K562 (cell line): Measurements from ENCODE around the gene NRCAM. TPM values are rescaled to one million over a fixed set of nuclear protein-coding genes. Genes with fewer than 3 reads are reported as not detected.

Source experiments
- OTX1 ChIP-seq: fragments of 450-650 bp; formaldehyde crosslinking; IDR thresholded peaks from 2 replicates; pipeline ENCODE4 v1.4.0; 2022; ENCODE audit warnings: mild to moderate bottlenecking
- polyA plus RNA-seq, 8 experiments: library from polyadenylated mRNA; depleted of rRNA in 4 of 8; stranded (reverse) in 5 of 8; unstranded in 3 of 8; fragments of >200 nt; fragmentation: Nextera tagmentation in 2 of 8; fragmentation: Illumina TruSeq in 1 of 8; extraction: Ambion mirVana in 2 of 8; extraction: Trizol in 1 of 8; gene quantifications; 2 replicates each; pipeline versions ENCODE4 v1.2.1 to v1.2.3, GENCODE V29; 2011 to 2014; ENCODE audit warnings: inconsistent platforms in 1 of 8, missing spikeins in 1 of 8
- total RNA-seq, 7 experiments: library from RNA; depleted of rRNA in 6 of 7; stranded (reverse); fragments of >200 nt in 6 of 7; fragmentation: Illumina TruSeq in 2 of 7; extraction: Trizol in 2 of 7; gene quantifications; 2 replicates each; pipeline versions ENCODE4 v1.2.1 to v1.2.3, GENCODE V29; 2011 to 2021; ENCODE audit warnings: low replicate concordance in 1 of 7
- TF ChIP-seq, protein P1 (sequence below), 2 experiments: fragments of 450-650 bp; formaldehyde crosslinking in 1 of 2; IDR thresholded peaks; 2 replicates each; pipeline versions ENCODE4 v1.4.0 to v1.6.1; 2014 to 2020; ENCODE audit warnings: mild to moderate bottlenecking in 2 of 2, borderline replicate concordance in 1 of 2, low read depth in 1 of 2
- TF ChIP-seq, protein P2 (sequence below): fragments of 450-650 bp; IDR thresholded peaks from 2 replicates; pipeline ENCODE4 v1.6.1; 2016; ENCODE audit warnings: mild to moderate bottlenecking

Gene NRCAM
- total and polyA plus RNA-seq, 9 of the 15 experiments (the other 6 are each of a cell fraction or from before 2014, with no cell fraction given): 0.03 to 0.54 (median 0.12) TPM; not detected in 1

DNA sequence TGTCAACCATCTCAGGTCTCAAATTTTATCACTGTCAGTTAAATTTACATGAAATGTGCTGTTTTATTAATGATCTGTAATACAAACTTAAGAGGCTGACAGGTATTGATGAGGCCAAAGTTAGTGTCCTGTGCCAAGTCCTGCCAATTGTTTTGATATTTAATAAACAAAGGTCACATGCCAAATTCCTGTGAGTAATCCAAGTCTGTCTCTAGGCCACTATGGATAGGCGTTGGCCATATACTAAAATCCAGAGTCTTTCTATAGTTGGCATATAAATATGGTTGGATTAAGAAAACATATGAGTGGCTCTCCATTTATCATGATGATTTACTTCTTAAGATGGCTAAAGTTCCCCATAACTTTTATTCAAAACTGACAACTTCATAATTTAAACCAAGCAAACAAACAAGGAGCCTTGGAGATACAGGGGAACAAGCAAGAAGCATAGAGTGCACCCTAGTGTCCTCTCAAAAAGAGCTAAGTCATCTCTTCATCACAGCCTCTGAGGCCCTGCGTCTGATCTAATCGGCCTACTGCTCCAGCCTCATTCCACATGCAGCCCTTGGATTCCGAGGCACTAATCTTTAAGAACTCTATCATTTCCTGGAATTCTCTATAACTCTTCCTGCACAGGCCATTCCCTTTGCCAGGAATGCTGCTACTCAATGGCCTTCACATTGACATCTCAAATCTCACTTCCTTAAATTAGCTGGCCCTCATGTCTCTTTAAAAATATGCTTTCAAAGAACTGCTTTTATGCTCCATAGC lies 32.7 kb upstream of the NRCAM start (continued):
- TF ChIP-seq, protein P1, sequence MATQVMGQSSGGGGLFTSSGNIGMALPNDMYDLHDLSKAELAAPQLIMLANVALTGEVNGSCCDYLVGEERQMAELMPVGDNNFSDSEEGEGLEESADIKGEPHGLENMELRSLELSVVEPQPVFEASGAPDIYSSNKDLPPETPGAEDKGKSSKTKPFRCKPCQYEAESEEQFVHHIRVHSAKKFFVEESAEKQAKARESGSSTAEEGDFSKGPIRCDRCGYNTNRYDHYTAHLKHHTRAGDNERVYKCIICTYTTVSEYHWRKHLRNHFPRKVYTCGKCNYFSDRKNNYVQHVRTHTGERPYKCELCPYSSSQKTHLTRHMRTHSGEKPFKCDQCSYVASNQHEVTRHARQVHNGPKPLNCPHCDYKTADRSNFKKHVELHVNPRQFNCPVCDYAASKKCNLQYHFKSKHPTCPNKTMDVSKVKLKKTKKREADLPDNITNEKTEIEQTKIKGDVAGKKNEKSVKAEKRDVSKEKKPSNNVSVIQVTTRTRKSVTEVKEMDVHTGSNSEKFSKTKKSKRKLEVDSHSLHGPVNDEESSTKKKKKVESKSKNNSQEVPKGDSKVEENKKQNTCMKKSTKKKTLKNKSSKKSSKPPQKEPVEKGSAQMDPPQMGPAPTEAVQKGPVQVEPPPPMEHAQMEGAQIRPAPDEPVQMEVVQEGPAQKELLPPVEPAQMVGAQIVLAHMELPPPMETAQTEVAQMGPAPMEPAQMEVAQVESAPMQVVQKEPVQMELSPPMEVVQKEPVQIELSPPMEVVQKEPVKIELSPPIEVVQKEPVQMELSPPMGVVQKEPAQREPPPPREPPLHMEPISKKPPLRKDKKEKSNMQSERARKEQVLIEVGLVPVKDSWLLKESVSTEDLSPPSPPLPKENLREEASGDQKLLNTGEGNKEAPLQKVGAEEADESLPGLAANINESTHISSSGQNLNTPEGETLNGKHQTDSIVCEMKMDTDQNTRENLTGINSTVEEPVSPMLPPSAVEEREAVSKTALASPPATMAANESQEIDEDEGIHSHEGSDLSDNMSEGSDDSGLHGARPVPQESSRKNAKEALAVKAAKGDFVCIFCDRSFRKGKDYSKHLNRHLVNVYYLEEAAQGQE (IDR thresholded peaks at IDR 0.05; ENCODE audit: borderline replicate concordance): peak; percentile 26; the same call in 1 of the 2 replicates
- TF ChIP-seq, protein P1 (CRISPR knock-in tag; IDR thresholded peaks at IDR 0.05; ENCODE audit: low read depth): 0 out of 2 replicates have a peak, but pooled peaks have one; percentile 25
- TF ChIP-seq, protein P2, sequence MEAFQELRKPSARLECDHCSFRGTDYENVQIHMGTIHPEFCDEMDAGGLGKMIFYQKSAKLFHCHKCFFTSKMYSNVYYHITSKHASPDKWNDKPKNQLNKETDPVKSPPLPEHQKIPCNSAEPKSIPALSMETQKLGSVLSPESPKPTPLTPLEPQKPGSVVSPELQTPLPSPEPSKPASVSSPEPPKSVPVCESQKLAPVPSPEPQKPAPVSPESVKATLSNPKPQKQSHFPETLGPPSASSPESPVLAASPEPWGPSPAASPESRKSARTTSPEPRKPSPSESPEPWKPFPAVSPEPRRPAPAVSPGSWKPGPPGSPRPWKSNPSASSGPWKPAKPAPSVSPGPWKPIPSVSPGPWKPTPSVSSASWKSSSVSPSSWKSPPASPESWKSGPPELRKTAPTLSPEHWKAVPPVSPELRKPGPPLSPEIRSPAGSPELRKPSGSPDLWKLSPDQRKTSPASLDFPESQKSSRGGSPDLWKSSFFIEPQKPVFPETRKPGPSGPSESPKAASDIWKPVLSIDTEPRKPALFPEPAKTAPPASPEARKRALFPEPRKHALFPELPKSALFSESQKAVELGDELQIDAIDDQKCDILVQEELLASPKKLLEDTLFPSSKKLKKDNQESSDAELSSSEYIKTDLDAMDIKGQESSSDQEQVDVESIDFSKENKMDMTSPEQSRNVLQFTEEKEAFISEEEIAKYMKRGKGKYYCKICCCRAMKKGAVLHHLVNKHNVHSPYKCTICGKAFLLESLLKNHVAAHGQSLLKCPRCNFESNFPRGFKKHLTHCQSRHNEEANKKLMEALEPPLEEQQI: no peak; the same call in 1 of the 2 replicates
- 0 out of 2 replicates have a peak, but pooled peaks have one; percentile 43 for TF ChIP-seq OTX1 (CRISPR knock-in tag)
